Esophagus muscularis mucosa (tissue), 3 donors: Measurements from ENCODE around the gene FARSB.

Experiments
- POLR2AphosphoS5 ChIP-seq, 2 donors: sonication (generic); formaldehyde crosslinking; IDR thresholded peaks; one replicate each; pipeline ENCODE4 v1.6.1; 2017; ENCODE audit warnings: antibody characterized with exemption in 2 of 2
- TF ChIP-seq, protein P1 (sequence below), 3 experiments: fragments of 200-600 bp in 2 of 3; fragments of 450-650 bp in 1 of 3; sonication (generic) in 2 of 3; IDR thresholded peaks; one replicate each; pipeline ENCODE4 v1.5.1; 2017 to 2019; ENCODE audit warnings: antibody characterized with exemption in 3 of 3, mild to moderate bottlenecking in 2 of 3, moderate library complexity in 1 of 3

- TF ChIP-seq, protein P1, sequence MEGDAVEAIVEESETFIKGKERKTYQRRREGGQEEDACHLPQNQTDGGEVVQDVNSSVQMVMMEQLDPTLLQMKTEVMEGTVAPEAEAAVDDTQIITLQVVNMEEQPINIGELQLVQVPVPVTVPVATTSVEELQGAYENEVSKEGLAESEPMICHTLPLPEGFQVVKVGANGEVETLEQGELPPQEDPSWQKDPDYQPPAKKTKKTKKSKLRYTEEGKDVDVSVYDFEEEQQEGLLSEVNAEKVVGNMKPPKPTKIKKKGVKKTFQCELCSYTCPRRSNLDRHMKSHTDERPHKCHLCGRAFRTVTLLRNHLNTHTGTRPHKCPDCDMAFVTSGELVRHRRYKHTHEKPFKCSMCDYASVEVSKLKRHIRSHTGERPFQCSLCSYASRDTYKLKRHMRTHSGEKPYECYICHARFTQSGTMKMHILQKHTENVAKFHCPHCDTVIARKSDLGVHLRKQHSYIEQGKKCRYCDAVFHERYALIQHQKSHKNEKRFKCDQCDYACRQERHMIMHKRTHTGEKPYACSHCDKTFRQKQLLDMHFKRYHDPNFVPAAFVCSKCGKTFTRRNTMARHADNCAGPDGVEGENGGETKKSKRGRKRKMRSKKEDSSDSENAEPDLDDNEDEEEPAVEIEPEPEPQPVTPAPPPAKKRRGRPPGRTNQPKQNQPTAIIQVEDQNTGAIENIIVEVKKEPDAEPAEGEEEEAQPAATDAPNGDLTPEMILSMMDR (IDR thresholded peaks at IDR 0.05) = no peak
- TF ChIP-seq POLR2AphosphoS5 (IDR thresholded peaks at IDR 0.05) = no peak
These were observed 15.6 kb upstream of the FARSB start, which contains the start of gene MOGAT1 for GRCh38 chr2:222671259-222672067.
